Measurements from ENCODE around the gene NRL.

- no peak for TF ChIP-seq EZH2 (IDR thresholded peaks at IDR 0.05; ENCODE audit: insufficient read depth, poor library complexity, severe bottlenecking)
- TF ChIP-seq EZH2phosphoT487 (IDR thresholded peaks at IDR 0.05; ENCODE audit: insufficient read depth, low read depth) = no peak
Measured at GRCh38 chr14:24157331-24157730, 42.6 kb upstream of the NRL start.
